HG03060 (cell line): ENCODE results near the gene RFX2.
"Not testable (repeated sequence)": the region's sequence is repeated elsewhere in the genome, so short reads cannot be mapped to it uniquely, and the experiment has no call there.

ENCODE experiments used
- ATAC-seq: cut with Tn5 transposase; IDR thresholded peaks from one replicate; pipeline ENCODE4 v1.9.1; 2021; ENCODE audit warnings: low read depth, moderate number of reproducible peaks; ENCODE audit not compliant: unreplicated experiment

The RFX2 gene

DNA sequence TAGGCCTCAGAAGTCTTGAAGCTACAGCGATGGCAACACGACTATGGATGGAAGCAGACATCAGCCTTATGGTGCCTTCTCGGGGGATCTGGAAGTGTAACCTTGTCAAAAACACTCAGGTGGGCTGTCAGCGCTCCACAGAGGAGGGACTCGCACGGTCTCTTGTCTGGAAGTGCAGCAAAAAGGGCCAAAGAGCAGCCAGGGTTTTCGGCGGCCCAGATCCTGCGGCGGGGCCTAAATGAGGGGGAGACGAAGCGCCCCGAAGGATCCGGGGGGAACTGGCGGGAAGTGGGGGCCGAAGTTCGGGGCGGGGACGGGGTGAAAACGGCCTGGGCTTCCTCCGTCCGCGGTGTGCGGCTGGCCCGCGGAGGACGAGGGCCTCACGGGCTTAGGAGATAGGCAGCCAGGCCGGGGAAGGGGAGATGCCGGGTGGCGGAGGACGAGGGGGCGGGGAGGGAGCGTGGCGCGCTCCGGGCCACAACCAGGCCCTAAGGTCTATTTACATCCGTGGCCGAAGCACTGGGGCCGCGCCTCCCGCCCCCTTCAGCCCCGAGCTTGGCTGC is 133.0 kb downstream of the RFX2 start:
- no peak for ATAC-seq

- ATAC-seq, result no peak
These were observed 133.5 kb downstream of the RFX2 start for GRCh38 chr19:5976768-5977167.

DNA sequence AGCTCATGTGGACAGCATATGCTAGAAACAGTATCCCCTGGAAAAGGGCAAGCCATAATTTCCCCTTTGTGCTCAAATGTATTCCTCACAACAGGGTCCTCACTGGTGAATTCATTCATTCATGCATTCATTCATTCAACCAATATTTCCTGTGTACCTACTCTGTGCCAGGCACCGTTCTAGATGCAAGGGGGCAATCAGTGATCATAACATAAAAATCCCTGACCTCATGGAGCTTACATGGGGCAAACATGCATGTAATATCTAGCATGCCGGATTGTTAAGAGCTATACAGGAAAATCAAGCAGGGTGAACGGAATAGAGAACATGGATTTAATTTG is 134.9 kb downstream of the RFX2 start:
- ATAC-seq, result no peak

- ATAC-seq, result no peak
These were observed 135.4 kb downstream of the RFX2 start for GRCh38 chr19:5974721-5975387.

- no peak for ATAC-seq
These were observed 136.2 kb downstream of the RFX2 start for GRCh38 chr19:5973867-5974635.

DNA sequence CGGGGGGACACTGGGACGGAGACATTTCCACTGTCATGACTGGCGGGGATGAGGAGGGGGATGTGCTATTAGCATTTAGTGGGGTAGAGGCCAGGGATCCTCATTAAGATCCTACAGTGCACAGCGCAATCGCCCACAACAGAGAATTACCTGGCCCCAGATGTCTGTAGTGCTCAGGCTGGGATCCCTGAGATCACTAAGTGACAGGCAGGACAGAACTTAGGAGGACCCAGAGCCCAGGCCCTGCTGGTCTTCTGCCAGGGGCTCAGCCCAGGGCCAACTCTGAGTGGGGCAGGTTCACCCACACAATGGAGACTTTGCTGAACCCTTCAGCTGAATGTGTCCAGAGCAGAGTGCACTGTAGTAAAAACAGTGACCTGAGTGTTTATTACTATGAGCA is 136.9 kb downstream of the RFX2 start:
- no peak for ATAC-seq

GRCh38 chr19:5972355-5972731 is 138.0 kb downstream of the RFX2 start:
- no peak for ATAC-seq

GRCh38 chr19:5971714-5972354 is 138.5 kb downstream of the RFX2 start:
- no peak for ATAC-seq

GRCh38 chr19:5969476-5969875 is 140.8 kb downstream of the RFX2 start:
- no peak for ATAC-seq

DNA sequence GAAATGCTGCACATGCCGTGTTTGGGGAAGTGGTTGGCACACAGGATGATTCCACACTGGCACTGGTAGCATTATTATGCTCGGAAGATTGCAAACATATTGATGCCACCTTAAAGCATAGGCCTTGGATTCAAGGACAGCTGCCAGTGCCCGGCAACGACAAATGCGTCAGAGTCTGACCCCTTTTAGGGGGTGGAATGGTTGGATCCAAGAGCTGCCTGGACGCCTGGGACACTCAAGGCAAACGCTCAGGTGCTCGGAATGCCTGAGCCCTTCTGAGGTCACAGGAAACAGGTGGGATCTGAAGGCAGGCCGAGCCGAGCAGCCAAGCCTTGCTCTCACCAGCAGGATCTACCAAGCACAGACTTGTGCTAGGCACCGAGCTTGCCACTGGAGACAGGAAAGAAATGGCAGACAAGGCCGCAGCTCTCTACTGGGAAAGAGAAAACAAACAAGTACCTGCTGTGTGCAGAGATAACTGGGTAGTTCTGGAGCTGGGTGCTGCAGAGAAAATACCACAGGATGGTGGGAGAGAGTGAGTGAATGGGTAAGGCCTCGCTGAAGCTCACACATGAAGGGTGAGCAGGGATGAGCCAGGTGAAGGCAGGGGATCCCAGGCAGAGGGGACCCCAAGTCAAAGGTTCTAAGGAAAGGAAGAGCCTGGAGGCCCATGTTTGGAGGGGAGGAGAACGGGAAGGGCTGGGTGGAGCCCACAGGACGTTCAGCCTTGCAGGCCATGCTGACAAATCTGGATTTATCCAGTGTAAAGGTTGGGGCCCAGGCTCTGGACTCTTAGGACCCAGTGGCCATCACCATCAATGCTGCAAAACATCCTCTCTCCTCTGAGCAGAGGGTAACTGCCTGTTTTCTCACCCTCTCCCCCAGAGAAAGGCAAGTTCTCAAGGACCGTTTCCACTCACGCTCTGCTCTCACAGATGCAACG is 141.6 kb downstream of the RFX2 start:
- no peak for ATAC-seq

DNA sequence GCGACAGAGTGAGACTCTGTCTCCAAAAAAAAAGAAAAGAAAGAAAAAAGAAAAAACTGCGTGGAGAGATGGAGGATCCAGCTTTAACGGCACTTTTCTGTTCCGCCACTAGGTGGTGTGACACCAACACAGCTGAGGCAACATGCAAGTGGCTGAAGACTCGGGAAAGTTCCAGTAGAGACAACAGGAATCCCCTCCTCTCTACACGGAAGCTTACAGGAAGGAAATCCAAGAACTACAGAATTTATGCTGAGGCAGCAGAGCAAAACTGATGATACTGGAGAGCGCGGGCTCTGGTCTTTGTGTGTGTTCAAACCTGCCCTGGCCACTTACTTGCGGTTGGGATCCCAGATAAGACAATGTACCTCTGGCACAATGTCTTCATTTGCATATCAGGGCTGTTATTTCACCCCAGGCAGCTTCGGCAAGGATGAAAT is 142.3 kb downstream of the RFX2 start:
- ATAC-seq, result no peak

GRCh38 chr19:5967571-5967970 is 142.7 kb downstream of the RFX2 start:
- no peak for ATAC-seq

GRCh38 chr19:5966941-5967340 is 143.4 kb downstream of the RFX2 start:
- no peak for ATAC-seq

- no peak for ATAC-seq
These were observed 144.1 kb downstream of the RFX2 start for GRCh38 chr19:5966215-5966614.

DNA sequence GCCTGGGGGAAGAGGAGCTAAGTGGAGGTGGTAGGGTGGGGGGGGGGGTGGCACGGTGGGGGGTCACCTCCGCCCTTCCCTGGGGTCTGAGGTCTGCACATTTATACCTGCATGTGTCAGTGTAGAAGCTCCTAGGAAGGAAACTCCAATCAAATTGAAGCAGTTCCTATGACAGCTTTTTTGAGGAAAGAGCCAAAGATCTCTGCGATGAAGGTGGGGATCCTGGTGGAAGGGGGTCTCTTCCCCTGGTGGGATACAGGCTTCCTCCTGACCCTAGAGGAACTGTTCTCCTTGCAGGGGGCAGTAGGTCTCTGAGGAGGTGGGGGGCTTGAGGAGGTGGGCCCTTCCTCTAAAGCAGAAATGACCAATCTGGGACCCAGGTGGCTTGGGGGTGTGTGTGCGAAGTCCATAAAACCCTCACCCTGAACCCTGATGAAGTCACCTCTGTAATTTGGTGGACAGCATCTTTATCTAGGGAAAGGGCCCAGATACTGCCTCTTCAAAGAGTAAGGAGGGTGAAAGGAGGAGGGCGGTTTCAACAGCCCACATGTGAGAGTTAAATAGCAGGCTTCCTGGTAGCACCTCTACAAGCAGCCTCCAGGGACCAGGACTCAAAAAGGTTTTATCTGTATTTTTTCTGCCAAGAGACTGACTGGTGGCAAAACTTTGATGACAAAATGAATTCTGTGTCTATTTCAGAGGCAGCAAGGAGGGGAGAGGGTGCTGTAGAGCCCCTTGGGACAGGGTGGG is 145.3 kb downstream of the RFX2 start:
- no peak for ATAC-seq

DNA sequence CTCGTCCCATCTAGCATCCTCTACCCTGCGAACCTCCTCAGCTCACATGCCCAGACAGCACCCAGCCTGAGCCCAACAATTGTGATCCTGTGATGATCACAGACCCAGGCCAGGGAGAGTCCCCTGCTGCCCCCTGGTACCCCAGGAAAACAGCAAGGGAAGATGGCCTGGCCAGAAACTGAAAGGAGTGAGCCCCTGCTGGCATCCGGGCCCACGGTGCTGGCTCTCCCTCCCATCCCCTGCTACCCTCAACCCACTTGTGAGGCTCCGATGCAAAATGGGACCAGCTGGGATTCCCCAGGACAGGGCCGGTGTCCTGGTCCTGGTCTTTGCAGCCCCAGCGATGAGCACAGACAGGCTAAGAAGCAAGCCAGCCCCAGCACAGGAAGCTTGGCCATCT is 146.4 kb downstream of the RFX2 start:
- no peak for ATAC-seq

GRCh38 chr19:5963259-5963658 is 147.0 kb downstream of the RFX2 start:
- not testable (repeated sequence) for ATAC-seq

DNA sequence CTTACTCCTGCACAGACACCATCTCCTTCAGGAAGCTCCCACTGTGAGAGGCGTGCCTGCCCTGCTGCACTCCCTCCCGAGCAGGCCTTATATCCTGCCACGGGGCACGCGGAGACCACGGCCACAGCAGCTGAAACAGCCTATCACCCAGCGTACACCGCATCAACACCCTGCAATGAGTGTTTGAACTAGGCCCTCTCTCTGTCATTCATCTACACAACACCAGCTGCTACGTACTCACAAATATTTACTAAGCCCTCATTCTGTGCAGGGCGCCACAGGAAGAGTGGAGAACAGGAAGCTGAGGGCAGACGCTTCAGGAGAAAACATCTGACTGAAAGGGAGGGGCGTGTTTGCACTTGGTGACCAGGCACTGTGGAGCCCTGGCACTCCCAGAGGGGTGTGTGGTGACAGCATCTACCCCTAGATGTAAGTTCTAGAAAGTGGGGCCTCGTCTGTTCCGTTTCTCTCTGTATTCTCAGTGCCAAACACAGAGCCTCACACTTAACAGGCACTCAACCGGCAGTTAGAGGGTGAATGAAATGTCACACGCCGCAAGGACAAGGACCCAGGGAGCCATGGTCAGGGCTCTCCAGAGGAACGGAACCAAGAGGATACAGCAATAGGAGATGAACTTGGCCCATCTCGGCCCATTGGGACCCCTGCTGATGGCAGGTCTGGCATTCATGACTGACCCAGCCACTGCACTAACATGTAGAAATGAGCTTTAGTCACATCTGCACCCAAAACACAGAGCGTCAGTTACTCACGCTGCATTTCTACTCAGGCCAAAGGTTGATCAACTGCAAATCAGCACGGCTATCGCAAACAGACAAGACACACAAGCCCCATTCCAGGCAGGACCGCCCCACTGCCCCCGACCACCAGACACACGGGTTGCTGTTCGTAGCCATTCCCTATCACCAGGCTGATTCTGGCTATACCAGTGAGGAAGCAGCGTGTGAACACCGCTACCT is 148.0 kb downstream of the RFX2 start:
- no peak for ATAC-seq

DNA sequence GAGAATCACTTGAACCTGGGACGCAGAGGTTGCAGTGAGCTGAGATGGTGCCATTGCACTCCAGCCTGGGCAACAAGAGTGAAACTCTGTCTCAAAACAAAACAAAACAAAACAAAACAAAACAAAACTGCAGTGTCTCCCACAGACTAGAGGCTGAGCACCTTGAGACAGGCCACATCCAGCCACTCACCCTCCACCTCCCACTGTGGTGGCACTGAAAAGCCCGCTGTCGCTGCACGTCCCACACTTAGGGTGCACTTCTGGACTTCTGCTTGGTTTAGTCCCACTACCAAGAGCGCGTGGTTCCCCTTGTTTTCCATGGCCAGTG is 148.7 kb downstream of the RFX2 start:
- ATAC-seq, result not testable (repeated sequence)
